Vagina (tissue), 2 donors: ENCODE results near the gene FAM110C. TPM values are rescaled to one million over a fixed set of nuclear protein-coding genes. Genes with fewer than 3 reads are reported as not detected.
"Not testable (repeated sequence)": the region's sequence is repeated elsewhere in the genome, so short reads cannot be mapped to it uniquely, and the experiment has no call there.

ENCODE experiments used
- DNase-seq, 2 donors: peaks; one replicate each; pipeline ENCODE4 v3.0.0-alpha.2; 2017; ENCODE audit errors: extremely low spot score in 2 of 2
- H3K27ac ChIP-seq: fragments of 200-600 bp; sonication (generic); one replicate; pipeline ENCODE4 v1.5.1; 2019
- H3K27me3 ChIP-seq: fragments of 200-600 bp; sonication (generic); one replicate; pipeline ENCODE4 v1.5.1; 2019
- H3K36me3 ChIP-seq, 2 donors: fragments of 200-600 bp; sonication (generic); one replicate each; pipeline ENCODE4 v1.5.1; 2017 to 2019
- H3K4me1 ChIP-seq: fragments of 200-600 bp; sonication (generic); one replicate; pipeline ENCODE4 v1.5.1; 2019
- H3K4me3 ChIP-seq, 2 donors: fragments of 200-600 bp; sonication (generic); 1 replicate in 1 of 2; 2 replicates in 1 of 2; pipeline ENCODE4 v1.5.1; 2016 to 2019
- H3K9me3 ChIP-seq: fragments of 200-600 bp; sonication (generic); one replicate; pipeline ENCODE4 v1.5.1; 2019
- POLR2A ChIP-seq, 2 donors: fragments of 450-650 bp; IDR thresholded peaks; one replicate each; pipeline ENCODE4 v1.6.1; 2017; ENCODE audit warnings: antibody characterized with exemption in 2 of 2, mild to moderate bottlenecking in 2 of 2, moderate library complexity in 2 of 2
- POLR2AphosphoS5 ChIP-seq, 2 donors: sonication (generic); formaldehyde crosslinking; IDR thresholded peaks; one replicate each; pipeline ENCODE4 v1.9.0; 2017; ENCODE audit warnings: antibody characterized with exemption in 2 of 2, mild to moderate bottlenecking in 2 of 2, low read depth in 1 of 2; ENCODE audit not compliant: insufficient read depth in 1 of 2
- intact Hi-C: fragments of 100-400 bp; cut with DNase I; formaldehyde crosslinking; loops from one replicate; pipeline ENCODE4 v1.15.1; 2023
- total RNA-seq: library from RNA; depleted of rRNA; stranded (reverse); fragments of >200 nt; gene quantifications from one replicate; pipeline ENCODE4 v1.2.3, GENCODE V29; 2016
- TF ChIP-seq, protein P1 (sequence below), 3 experiments: fragments of 450-650 bp in 2 of 3; fragments of 200-600 bp in 1 of 3; sonication (generic) in 1 of 3; IDR thresholded peaks; one replicate each; pipeline ENCODE4 v1.5.1; 2017 to 2019; ENCODE audit warnings: antibody characterized with exemption in 3 of 3, mild to moderate bottlenecking in 2 of 3, moderate library complexity in 2 of 3

Gene FAM110C
- total RNA-seq, 1 donor from 2014 or later: 27.3 TPM

DNA sequence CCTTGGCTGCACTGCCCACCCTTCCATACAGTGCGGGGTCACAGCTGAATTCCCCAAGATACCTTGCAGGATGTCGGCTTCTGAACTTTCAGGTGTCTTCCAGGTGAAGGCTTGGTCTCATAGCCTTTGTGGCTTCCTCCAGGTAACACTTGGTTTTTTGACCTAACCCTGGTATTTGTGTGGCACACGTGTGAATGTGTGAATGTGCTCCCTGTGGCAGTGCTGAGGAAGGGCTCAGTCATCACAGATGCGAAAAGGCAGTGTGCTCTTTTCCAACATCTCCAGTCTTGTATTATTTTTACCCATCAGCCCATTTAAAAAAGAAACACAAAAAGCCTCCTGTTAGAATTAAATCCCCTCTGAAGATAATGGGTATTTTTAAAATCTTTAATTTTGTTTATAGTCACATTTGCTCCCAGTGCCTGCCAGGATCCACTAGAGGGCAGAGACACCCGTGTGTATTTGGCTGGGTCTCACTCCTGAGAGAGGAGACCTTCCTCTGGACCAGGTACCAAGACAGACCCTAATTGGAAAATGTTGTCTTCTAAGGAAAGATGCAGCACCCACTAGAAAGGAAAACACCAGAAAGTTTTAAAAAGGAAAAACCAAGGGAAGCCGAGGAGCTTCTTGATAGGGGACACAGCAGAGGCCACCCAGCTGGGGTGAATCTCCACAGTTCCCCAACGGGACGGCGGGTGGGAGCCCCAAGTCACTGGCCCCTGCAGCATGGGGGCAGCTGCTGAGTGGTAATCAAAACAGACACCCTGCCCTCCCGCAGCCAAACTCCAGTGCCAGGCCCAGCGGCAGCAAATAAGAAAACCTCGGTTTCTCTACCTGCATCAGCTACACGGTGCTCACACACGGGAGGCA, 27.7 kb downstream of the FAM110C start:
- TF ChIP-seq, protein P1, sequence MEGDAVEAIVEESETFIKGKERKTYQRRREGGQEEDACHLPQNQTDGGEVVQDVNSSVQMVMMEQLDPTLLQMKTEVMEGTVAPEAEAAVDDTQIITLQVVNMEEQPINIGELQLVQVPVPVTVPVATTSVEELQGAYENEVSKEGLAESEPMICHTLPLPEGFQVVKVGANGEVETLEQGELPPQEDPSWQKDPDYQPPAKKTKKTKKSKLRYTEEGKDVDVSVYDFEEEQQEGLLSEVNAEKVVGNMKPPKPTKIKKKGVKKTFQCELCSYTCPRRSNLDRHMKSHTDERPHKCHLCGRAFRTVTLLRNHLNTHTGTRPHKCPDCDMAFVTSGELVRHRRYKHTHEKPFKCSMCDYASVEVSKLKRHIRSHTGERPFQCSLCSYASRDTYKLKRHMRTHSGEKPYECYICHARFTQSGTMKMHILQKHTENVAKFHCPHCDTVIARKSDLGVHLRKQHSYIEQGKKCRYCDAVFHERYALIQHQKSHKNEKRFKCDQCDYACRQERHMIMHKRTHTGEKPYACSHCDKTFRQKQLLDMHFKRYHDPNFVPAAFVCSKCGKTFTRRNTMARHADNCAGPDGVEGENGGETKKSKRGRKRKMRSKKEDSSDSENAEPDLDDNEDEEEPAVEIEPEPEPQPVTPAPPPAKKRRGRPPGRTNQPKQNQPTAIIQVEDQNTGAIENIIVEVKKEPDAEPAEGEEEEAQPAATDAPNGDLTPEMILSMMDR (IDR thresholded peaks at IDR 0.05): peak in 1 of 3 experiments; percentile 8
- no peak for TF ChIP-seq POLR2AphosphoS5 (IDR thresholded peaks at IDR 0.05; ENCODE audit: insufficient read depth in 1 of 2, low read depth in 1 of 2)
- no peak for TF ChIP-seq POLR2A (IDR thresholded peaks at IDR 0.05)
- Histone ChIP-seq H3K4me1 (no peaks in the 10 kb centered on the region), H3K27ac (no peak overlapping the region), H3K9me3 (no peaks in the 10 kb centered on the region), H3K36me3 (no peaks in the 10 kb centered on the region), H3K4me3 (no peak overlapping the region), H3K27me3 (no peaks in the 10 kb centered on the region)
- intact Hi-C loops: no loop called here
- no peak for DNase-seq

DNA sequence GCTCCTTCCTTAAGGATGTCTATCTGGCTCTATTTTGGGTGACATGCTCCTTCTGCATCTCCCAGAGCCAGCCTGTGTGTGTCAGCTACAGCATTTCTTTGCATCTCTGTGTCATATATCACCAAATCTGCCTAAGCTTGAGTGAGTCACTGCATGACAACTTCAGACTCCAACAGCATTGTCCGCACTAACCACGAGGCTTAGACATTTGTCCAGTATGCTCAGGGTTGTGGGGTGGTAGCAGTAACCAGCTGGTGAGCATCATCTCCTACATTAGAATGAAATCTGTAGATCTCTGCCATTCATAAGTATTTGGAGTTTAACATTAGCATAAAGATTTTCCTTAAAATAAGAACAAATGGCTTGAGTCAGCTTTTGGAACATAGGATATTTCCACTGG, 30.4 kb downstream of the FAM110C start:
- H3K4me3 ChIP-seq, H3K27ac ChIP-seq, H3K9me3 ChIP-seq, intact Hi-C loops, H3K36me3 ChIP-seq, H3K27me3 ChIP-seq, H3K4me1 ChIP-seq, DNase-seq: not testable (repeated sequence)

- Histone ChIP-seq H3K4me3 (no peak overlapping the region), H3K36me3 (no peaks in the 10 kb centered on the region), H3K4me1 (no peaks in the 10 kb centered on the region), H3K27me3 (no peaks in the 10 kb centered on the region), H3K27ac (no peak overlapping the region), H3K9me3 (no peaks in the 10 kb centered on the region)
- DNase-seq: no peak
- TF ChIP-seq, protein P1 (IDR thresholded peaks at IDR 0.05): no peak
- intact Hi-C loops: no loop called here
Observed at GRCh38 chr2:11248-11941, 34.9 kb downstream of the FAM110C start.

DNA sequence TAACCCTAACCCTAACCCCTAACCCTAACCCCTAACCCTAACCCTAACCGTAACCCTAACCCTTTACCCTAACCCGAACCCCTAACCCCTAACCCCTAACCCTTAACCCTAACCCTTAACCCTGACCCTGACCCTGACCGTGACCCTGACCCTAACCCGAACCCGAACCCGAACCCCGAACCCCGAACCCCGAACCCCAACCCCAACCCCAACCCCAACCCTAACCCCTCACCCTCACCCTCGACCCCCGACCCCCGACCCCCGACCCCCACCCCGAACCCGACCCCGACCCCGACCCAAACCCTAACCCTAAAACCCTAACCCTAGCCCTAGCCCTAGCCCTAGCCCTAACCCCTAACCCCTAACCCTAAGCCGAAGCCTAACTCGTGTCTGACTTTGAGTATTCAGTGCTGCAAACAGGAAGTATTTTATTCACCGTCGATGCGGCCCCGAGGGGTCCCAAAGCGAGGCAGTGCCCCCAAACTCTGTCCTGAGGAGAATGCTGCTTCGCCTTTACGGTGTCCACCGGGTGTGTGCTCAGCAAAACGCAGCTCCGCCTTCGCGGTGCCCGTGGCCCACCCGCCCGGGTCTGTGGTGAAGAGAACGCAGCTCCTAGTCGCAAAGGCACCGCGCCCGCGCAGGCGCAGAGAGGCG, 36.0 kb downstream of the FAM110C start:
- no peak for DNase-seq
- TF ChIP-seq, protein P1 (IDR thresholded peaks at IDR 0.05): no peak
- TF ChIP-seq POLR2A (IDR thresholded peaks at IDR 0.05): no peak
- no peak for TF ChIP-seq POLR2AphosphoS5 (IDR thresholded peaks at IDR 0.05; ENCODE audit: insufficient read depth in 1 of 2, low read depth in 1 of 2)
- no peak overlapping the region for H3K27ac ChIP-seq
- H3K4me1 ChIP-seq: no peaks in the 10 kb centered on the region
- no peaks in the 10 kb centered on the region for H3K36me3 ChIP-seq
- intact Hi-C loops: no loop called here
- H3K27me3 ChIP-seq: no peaks in the 10 kb centered on the region
- no peaks in the 10 kb centered on the region for H3K9me3 ChIP-seq
- no peak overlapping the region for H3K4me3 ChIP-seq

Other genes with a start within 250 kb of the FAM110C start
- gene SH3YL1, start 217.5 kb upstream of the FAM110C start, total RNA-seq: 32.9 TPM
- gene ACP1, start 218.4 kb upstream of the FAM110C start, total RNA-seq: 57.9 TPM
- gene ALKAL2, start 241.6 kb upstream of the FAM110C start, total RNA-seq: 17.4 TPM